Gastrocnemius medialis (tissue), 4 donors: ENCODE data around the gene GALNT16. TPM values are rescaled to one million over a fixed set of nuclear protein-coding genes. Genes with fewer than 3 reads are reported as not detected.

Source experiments
- ATAC-seq, 2 donors: fragments of 150-250 bp; one replicate each; pipeline ENCODE4 v1.9.1; 2016
- DNase-seq, 2 donors: peaks; one replicate each; pipeline ENCODE4 v3.0.0-alpha.2; 2019
- H3K27ac ChIP-seq, 4 donors: fragments of 200-600 bp; sonication (generic); 1 replicate in 1 of 4; 2 replicates in 3 of 4; pipeline ENCODE4 v1.5.1; 2016 to 2018; ENCODE audit warnings: mild to moderate bottlenecking in 2 of 4, moderate library complexity in 1 of 4
- H3K27me3 ChIP-seq, 3 donors: fragments of 200-600 bp; sonication (generic) in 2 of 3; 1 replicate in 1 of 3; 2 replicates in 2 of 3; pipeline versions ENCODE4 v1.5.1 to v1.6.0; 2016 to 2019; ENCODE audit warnings: mild to moderate bottlenecking in 1 of 3, moderate library complexity in 1 of 3
- H3K36me3 ChIP-seq, 2 donors: fragments of 200-600 bp; sonication (generic) in 1 of 2; one replicate each; pipeline ENCODE4 v1.5.1; 2017 to 2018
- H3K4me1 ChIP-seq, 2 donors: fragments of 200-600 bp; sonication (generic) in 1 of 2; one replicate each; pipeline ENCODE4 v1.5.1; 2016 to 2017; ENCODE audit warnings: mild to moderate bottlenecking in 2 of 2
- H3K4me3 ChIP-seq, 4 donors: fragments of 200-600 bp; sonication (generic) in 3 of 4; 1 replicate in 1 of 4; 2 replicates in 3 of 4; pipeline ENCODE4 v1.5.1; 2016 to 2019; ENCODE audit warnings: mild to moderate bottlenecking in 2 of 4
- H3K9me3 ChIP-seq, 3 donors: fragments of 200-600 bp; sonication (generic) in 2 of 3; 1 replicate in 1 of 3; 2 replicates in 2 of 3; pipeline ENCODE4 v1.5.1; 2016 to 2019
- POLR2A ChIP-seq, 2 donors: fragments of 450-650 bp; IDR thresholded peaks; one replicate each; pipeline ENCODE4 v1.6.1; 2017; ENCODE audit warnings: antibody characterized with exemption in 2 of 2, mild to moderate bottlenecking in 2 of 2, moderate library complexity in 2 of 2
- in situ Hi-C, 4 donors: fragments of 200-750 bp; cut with MboI; loops; one replicate each; pipeline versions ENCODE4 v1.15.0 to v1.8.0; 2017; ENCODE audit warnings: low sequenced_read_pairs in 4 of 4
- intact Hi-C: fragments of 100-400 bp; cut with DNase I; formaldehyde crosslinking; loops from one replicate; pipeline ENCODE4 v1.15.1; 2023; ENCODE audit warnings: low total_unique reads
- total RNA-seq, 4 donors: library from RNA; depleted of rRNA; stranded (reverse); fragments of >200 nt; gene quantifications; one replicate each; pipeline versions ENCODE4 v1.1.0 to v1.2.3, GENCODE V29; 2016
- TF ChIP-seq, protein P1 (sequence below), 5 experiments: fragments of 450-650 bp in 3 of 5; fragments of 200-600 bp in 2 of 5; sonication (generic) in 2 of 5; IDR thresholded peaks in 4 of 5; conservative IDR thresholded peaks in 1 of 5; 1 replicate in 4 of 5; 2 replicates in 1 of 5; pipeline ENCODE4 v1.5.1; 2016 to 2019; ENCODE audit warnings: antibody characterized with exemption in 5 of 5, mild to moderate bottlenecking in 3 of 5, moderate library complexity in 3 of 5

Gene GALNT16
- total RNA-seq, 4 donors from 2014 or later: 0.15 to 2.7 (median 1.7) TPM

DNA sequence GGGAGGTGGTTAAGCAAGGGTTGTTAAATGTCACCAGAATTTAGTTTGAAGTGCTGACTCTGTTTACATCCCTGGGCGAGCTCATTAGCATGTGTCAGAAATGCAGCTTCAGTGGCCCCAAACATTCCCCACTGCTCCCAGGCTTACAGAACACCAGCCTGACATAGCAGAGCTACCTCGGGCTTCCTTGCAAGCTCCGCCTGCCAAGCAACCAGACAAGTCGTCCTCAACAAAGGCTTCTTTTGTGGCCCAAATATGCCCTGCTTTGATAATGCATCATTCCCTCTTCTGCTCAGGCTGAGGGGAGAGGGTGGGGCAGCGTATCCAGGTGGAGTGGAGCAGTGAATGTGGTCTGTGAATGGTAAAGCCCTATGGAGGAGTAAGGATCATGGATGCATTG is 110.1 kb downstream of the GALNT16 start:
- DNase-seq: no peak
- ATAC-seq: no peak
- Histone ChIP-seq H3K27me3 (no peaks in the 10 kb centered on the region), H3K27ac (no peak overlapping the region), H3K36me3 (no peaks in the 10 kb centered on the region), H3K9me3 (no peaks in the 10 kb centered on the region), H3K4me3 (no peak overlapping the region), H3K4me1 (no peaks in the 10 kb centered on the region)
- TF ChIP-seq POLR2A (IDR thresholded peaks at IDR 0.05): no peak
- TF ChIP-seq, protein P1, sequence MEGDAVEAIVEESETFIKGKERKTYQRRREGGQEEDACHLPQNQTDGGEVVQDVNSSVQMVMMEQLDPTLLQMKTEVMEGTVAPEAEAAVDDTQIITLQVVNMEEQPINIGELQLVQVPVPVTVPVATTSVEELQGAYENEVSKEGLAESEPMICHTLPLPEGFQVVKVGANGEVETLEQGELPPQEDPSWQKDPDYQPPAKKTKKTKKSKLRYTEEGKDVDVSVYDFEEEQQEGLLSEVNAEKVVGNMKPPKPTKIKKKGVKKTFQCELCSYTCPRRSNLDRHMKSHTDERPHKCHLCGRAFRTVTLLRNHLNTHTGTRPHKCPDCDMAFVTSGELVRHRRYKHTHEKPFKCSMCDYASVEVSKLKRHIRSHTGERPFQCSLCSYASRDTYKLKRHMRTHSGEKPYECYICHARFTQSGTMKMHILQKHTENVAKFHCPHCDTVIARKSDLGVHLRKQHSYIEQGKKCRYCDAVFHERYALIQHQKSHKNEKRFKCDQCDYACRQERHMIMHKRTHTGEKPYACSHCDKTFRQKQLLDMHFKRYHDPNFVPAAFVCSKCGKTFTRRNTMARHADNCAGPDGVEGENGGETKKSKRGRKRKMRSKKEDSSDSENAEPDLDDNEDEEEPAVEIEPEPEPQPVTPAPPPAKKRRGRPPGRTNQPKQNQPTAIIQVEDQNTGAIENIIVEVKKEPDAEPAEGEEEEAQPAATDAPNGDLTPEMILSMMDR (IDR thresholded peaks at IDR 0.05 in 4 of 5, conservative IDR thresholded peaks at IDR 0.05 in 1 of 5): no peak
- in situ Hi-C loops: no loop called here
- intact Hi-C loops: no loop called here

DNA sequence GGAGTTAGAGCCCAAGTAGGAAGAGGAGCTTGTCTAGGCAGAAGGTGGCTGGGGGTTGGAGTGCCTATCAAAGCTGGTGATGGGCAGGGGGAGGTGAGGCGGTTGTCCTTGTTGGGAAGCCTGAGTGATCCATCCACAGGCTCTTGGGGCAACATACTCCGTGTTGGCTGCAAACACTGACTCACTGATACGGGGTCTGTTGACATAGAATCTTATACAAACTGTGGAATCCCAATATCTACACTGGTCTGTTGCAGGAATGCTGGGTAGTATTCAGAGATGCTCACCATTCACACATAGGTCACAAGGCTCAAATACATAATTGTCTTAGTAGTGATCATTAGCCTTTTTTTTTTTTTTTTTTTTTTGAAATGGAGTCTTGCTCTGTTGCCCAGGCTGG is 112.2 kb downstream of the GALNT16 start:
- no peak for TF ChIP-seq POLR2A (IDR thresholded peaks at IDR 0.05)
- TF ChIP-seq, protein P1 (IDR thresholded peaks at IDR 0.05 in 4 of 5, conservative IDR thresholded peaks at IDR 0.05 in 1 of 5): no peak
- DNase-seq: no peak
- no peak for ATAC-seq
- no peak overlapping the region for H3K4me3 ChIP-seq
- H3K36me3 ChIP-seq: peaks cover 0 to 16% of the 10 kb centered on the region in 2 donors
- H3K4me1 ChIP-seq: no peaks in the 10 kb centered on the region
- no peaks in the 10 kb centered on the region for H3K27me3 ChIP-seq
- intact Hi-C loops (no loop called here), in situ Hi-C loops (no loop called here)
- no peak overlapping the region for H3K27ac ChIP-seq
- H3K9me3 ChIP-seq: no peaks in the 10 kb centered on the region

DNA sequence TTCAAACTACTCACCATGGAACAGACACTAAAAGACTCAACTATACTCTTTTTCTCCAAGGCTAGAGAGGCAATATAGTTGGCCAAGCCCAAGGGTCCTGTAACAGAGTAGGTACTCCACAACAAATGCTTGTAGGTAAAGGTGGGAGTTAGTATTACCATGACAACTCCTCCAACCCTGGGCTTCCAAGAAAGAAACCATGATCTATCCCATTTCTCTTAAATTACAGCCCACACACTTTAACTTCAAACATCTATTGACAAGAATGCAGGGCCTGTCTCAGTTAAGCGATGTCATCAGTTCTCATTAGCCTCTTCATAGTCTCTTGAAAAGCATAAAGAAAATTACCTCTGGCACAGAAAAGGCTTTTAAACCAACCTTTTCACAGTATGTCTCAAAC is 113.1 kb downstream of the GALNT16 start:
- H3K9me3 ChIP-seq: no peaks in the 10 kb centered on the region
- ATAC-seq (no peak), DNase-seq (no peak)
- no peaks in the 10 kb centered on the region for H3K4me1 ChIP-seq
- no peak overlapping the region for H3K27ac ChIP-seq
- H3K4me3 ChIP-seq: no peak overlapping the region
- H3K27me3 ChIP-seq: no peaks in the 10 kb centered on the region
- in situ Hi-C loops (no loop called here), intact Hi-C loops (no loop called here)
- peaks cover 0 to 16% of the 10 kb centered on the region in 2 donors for H3K36me3 ChIP-seq
- TF ChIP-seq POLR2A (IDR thresholded peaks at IDR 0.05): no peak

GRCh38 chr14:69374235-69374634 is 114.3 kb downstream of the GALNT16 start:
- no peaks in the 10 kb centered on the region for H3K9me3 ChIP-seq
- DNase-seq: no peak
- in situ Hi-C loops (no loop called here), intact Hi-C loops (no loop called here)
- H3K4me1 ChIP-seq: no peaks in the 10 kb centered on the region
- no peak for TF ChIP-seq POLR2A (IDR thresholded peaks at IDR 0.05)
- TF ChIP-seq, protein P1 (IDR thresholded peaks at IDR 0.05 in 4 of 5, conservative IDR thresholded peaks at IDR 0.05 in 1 of 5): no peak
- ATAC-seq: no peak
- no peaks in the 10 kb centered on the region for H3K27me3 ChIP-seq
- H3K4me3 ChIP-seq: no peak overlapping the region
- no peak overlapping the region for H3K27ac ChIP-seq
- peaks cover 0 to 18% of the 10 kb centered on the region in 2 donors for H3K36me3 ChIP-seq

DNA sequence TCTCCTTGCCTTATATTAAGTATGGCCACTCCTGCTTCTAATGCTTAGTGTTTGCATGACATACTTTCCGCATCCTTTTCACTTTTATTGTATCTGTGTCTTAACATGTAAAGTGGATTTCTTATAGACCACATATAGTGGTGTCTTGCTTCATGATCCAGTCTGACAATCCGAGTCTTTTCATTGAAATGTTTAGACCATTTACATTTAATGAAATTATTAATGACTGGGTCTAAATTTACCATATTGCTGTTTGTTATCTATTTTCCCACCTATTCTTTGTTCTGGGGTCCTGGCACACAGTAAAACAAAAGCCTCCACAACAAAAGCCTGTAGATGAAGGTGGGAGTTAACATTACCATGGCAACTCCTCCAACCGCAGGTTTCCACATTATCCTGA is 115.2 kb downstream of the GALNT16 start:
- peaks cover 0 to 27% of the 10 kb centered on the region in 2 donors for H3K36me3 ChIP-seq
- no peak overlapping the region for H3K4me3 ChIP-seq
- no peak for DNase-seq
- intact Hi-C loops (no loop called here), in situ Hi-C loops (no loop called here)
- no peak for TF ChIP-seq POLR2A (IDR thresholded peaks at IDR 0.05)
- TF ChIP-seq, protein P1 (IDR thresholded peaks at IDR 0.05 in 4 of 5, conservative IDR thresholded peaks at IDR 0.05 in 1 of 5): no peak
- H3K4me1 ChIP-seq: no peaks in the 10 kb centered on the region
- no peak overlapping the region for H3K27ac ChIP-seq
- no peaks in the 10 kb centered on the region for H3K27me3 ChIP-seq
- H3K9me3 ChIP-seq: no peaks in the 10 kb centered on the region
- ATAC-seq: no peak
